GM21515 (cell line): ENCODE measurements around the gene MON2.
"Not testable (repeated sequence)": the region's sequence is repeated elsewhere in the genome, so short reads cannot be mapped to it uniquely, and the experiment has no call there.

Experiments used
- ATAC-seq: cut with Tn5 transposase; IDR thresholded peaks from one replicate; pipeline ENCODE4 v1.9.1; 2021; ENCODE audit not compliant: unreplicated experiment

The MON2 gene

GRCh38 chr12:62542814-62543213 is 76.2 kb downstream of the MON2 start:
- no peak for ATAC-seq

- no peak for ATAC-seq
Observed at GRCh38 chr12:62543324-62543723, 76.7 kb downstream of the MON2 start.

GRCh38 chr12:62543741-62544140 is 77.1 kb downstream of the MON2 start:
- ATAC-seq = no peak

GRCh38 chr12:62552906-62553556 is 86.4 kb downstream of the MON2 start:
- no peak for ATAC-seq

GRCh38 chr12:62559366-62559765 is 92.7 kb downstream of the MON2 start:
- not testable (repeated sequence) for ATAC-seq

- ATAC-seq = no peak
Observed at GRCh38 chr12:62562846-62563245, 96.2 kb downstream of the MON2 start.

GRCh38 chr12:62575036-62575435 is 108.4 kb downstream of the MON2 start:
- peak; percentile 69 for ATAC-seq

GRCh38 chr12:62576503-62576902 is 109.9 kb downstream of the MON2 start:
- ATAC-seq = no peak

GRCh38 chr12:62578726-62579125 is 112.1 kb downstream of the MON2 start:
- no peak for ATAC-seq

GRCh38 chr12:62581288-62582064 is 114.8 kb downstream of the MON2 start:
- peak; percentile 66 for ATAC-seq

- ATAC-seq = no peak
Observed at GRCh38 chr12:62582065-62582366, 115.4 kb downstream of the MON2 start.

- ATAC-seq = no peak
Observed at GRCh38 chr12:62584619-62585018, 118.0 kb downstream of the MON2 start.

- ATAC-seq = no peak
Observed at GRCh38 chr12:62586850-62587249, 120.2 kb downstream of the MON2 start.

- no peak for ATAC-seq
Observed at GRCh38 chr12:62588916-62589315, 122.3 kb downstream of the MON2 start.

GRCh38 chr12:62597253-62597652 is 130.6 kb downstream of the MON2 start:
- ATAC-seq = no peak

GRCh38 chr12:62598846-62599245 is 132.2 kb downstream of the MON2 start:
- no peak for ATAC-seq

GRCh38 chr12:62599854-62600437 is 133.3 kb downstream of the MON2 start:
- no peak for ATAC-seq

GRCh38 chr12:62601765-62602164 is 135.1 kb downstream of the MON2 start:
- no peak for ATAC-seq

GRCh38 chr12:62602255-62603060 is 135.8 kb downstream of the MON2 start:
- ATAC-seq = peak; percentile 69

- peak; percentile 66 for ATAC-seq
Observed at GRCh38 chr12:62603061-62603810, 136.6 kb downstream of the MON2 start.

- no peak for ATAC-seq
Observed at GRCh38 chr12:62603811-62604098, 137.1 kb downstream of the MON2 start.
